ENCODE results near the gene JPH3. TPM values are rescaled to one million over a fixed set of nuclear protein-coding genes. Genes with fewer than 3 reads are reported as not detected.

Gene JPH3
- total and polyA plus RNA-seq, 12 donors = 0.06 to 0.79 (median 0.10) TPM; not detected in 6

GRCh38 chr16:87665193-87665592 lies 62.9 kb downstream of the JPH3 start:
- DNase-seq = no peak
- peaks cover 0 to 48% (median 16%) of the 10 kb centered on the region in 7 donors for H3K27me3 ChIP-seq
- intact Hi-C loops (cut with DNase I) = no loop called here

DNA sequence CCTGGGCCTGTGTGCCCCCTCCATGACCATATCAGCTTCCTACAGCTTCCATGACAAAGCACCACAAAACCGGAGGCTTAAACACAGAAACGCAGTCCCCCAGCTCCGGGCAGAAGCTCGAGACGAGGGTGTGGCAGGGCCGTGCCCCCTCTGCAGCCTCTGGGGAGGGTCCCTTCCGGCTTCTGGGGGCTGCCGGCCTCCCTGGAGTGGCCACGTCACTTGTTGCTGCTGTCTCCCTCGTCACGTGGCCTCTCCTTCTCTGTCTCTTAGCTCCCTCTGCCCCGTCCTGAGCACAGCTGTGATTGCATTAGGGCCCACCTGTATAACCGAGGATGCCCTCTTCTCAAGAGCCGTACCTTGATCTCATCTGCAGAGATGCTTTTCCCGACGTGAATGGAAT lies 64.6 kb downstream of the JPH3 start:
- 59 to 63% methylated on average over 16 of the region's 16 CpGs for WGBS, 2 donors
- peaks cover 0 to 36% (median 16%) of the 10 kb centered on the region in 7 donors for H3K27me3 ChIP-seq

More at GRCh38 chr16:87665193-87665592, 62.9 kb downstream of the JPH3 start:
- H3K27ac ChIP-seq = no peak overlapping the region
- H3K4me1 ChIP-seq = no peaks in the 10 kb centered on the region
- TF ChIP-seq CTCF (IDR thresholded peaks at IDR 0.05) = no peak
- H3K9me3 ChIP-seq = no peaks in the 10 kb centered on the region
- WGBS, 2 donors = 89 to 90% methylated on average over 15 of the region's 15 CpGs
- no peaks in the 10 kb centered on the region for H3K36me3 ChIP-seq
- H3K4me3 ChIP-seq = no peak overlapping the region
- no peak for ATAC-seq

GRCh38 chr16:87667443-87667842 lies 65.1 kb downstream of the JPH3 start:
- Histone ChIP-seq H3K27me3 (peaks cover 0 to 41% (median 16%) of the 10 kb centered on the region in 7 donors), H3K9me3 (no peaks in the 10 kb centered on the region), H3K27ac (no peak overlapping the region), H3K36me3 (no peaks in the 10 kb centered on the region), H3K4me3 (no peak overlapping the region), H3K4me1 (no peaks in the 10 kb centered on the region)
- TF ChIP-seq CTCF (IDR thresholded peaks at IDR 0.05) = no peak
- no peak for ATAC-seq
- intact Hi-C loops (cut with DNase I) = no loop called here
- no peak for DNase-seq
- 71 to 78% methylated on average over 7 of the region's 7 CpGs for WGBS, 2 donors

More for the DNA sequence above, 64.6 kb downstream of the JPH3 start:
- H3K36me3 ChIP-seq = no peaks in the 10 kb centered on the region
- H3K4me3 ChIP-seq = no peak overlapping the region
- no peaks in the 10 kb centered on the region for H3K9me3 ChIP-seq
- no peak for TF ChIP-seq CTCF (IDR thresholded peaks at IDR 0.05)
- no peaks in the 10 kb centered on the region for H3K4me1 ChIP-seq
- DNase-seq (no peak), ATAC-seq (no peak)
- intact Hi-C loops (cut with DNase I) = no loop called here
- H3K27ac ChIP-seq = no peak overlapping the region

DNA sequence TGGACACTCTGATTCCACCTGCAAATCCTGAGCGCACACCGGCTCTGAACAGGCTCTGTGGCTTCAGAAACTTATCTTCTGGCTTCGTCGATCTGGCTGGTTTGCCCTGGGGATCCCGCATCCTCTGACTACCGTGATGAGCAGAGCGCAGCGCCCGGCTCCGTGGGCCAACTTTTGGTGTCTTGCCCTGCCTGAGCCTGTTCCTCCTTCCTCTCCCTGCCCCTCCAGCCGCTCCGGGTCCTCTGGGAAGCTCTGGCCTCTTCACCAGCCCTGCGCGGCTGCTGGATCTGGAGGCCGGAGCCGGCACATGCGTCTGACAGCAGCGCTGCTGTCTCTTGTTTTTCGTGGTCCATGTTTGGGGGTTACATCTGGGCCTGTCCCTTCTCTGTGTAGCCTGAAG lies 65.6 kb downstream of the JPH3 start:
- intact Hi-C loops (cut with DNase I) = no loop called here
- ATAC-seq (no peak), DNase-seq (no peak)
- peaks cover 0 to 41% (median 16%) of the 10 kb centered on the region in 7 donors for H3K27me3 ChIP-seq
- WGBS, 2 donors = 86 to 88% methylated on average over 19 of the region's 19 CpGs
- H3K27ac ChIP-seq = no peak overlapping the region
- no peaks in the 10 kb centered on the region for H3K4me1 ChIP-seq
- no peak overlapping the region for H3K4me3 ChIP-seq
- H3K36me3 ChIP-seq = no peaks in the 10 kb centered on the region
- no peak for TF ChIP-seq CTCF (IDR thresholded peaks at IDR 0.05)
- no peaks in the 10 kb centered on the region for H3K9me3 ChIP-seq

Measured in heart right ventricle (tissue), 16 donors.